ENCODE data around the gene PRICKLE1. TPM values are rescaled to one million over a fixed set of nuclear protein-coding genes. Genes with fewer than 3 reads are reported as not detected.

The PRICKLE1 gene
- total RNA-seq, 4 donors from 2014 or later: 5.9 to 61.4 (median 28.4) TPM

- no peak overlapping the region for H3K4me3 ChIP-seq
- TF ChIP-seq POLR2A (IDR thresholded peaks at IDR 0.05) (no peak), CTCF (IDR thresholded peaks at IDR 0.05) (no peak)
- no peaks in the 10 kb centered on the region for H3K9me3 ChIP-seq
- no peaks in the 10 kb centered on the region for H3K4me1 ChIP-seq
- DNase-seq: no peak
- H3K36me3 ChIP-seq: no peaks in the 10 kb centered on the region
- no peak overlapping the region for H3K27ac ChIP-seq
- no peaks in the 10 kb centered on the region for H3K27me3 ChIP-seq
- intact Hi-C loops (cut with DNase I; ENCODE audit: low total_unique reads): no loop called here
These were observed 156.9 kb downstream of the PRICKLE1 start for GRCh38 chr12:42432517-42433140.

DNA sequence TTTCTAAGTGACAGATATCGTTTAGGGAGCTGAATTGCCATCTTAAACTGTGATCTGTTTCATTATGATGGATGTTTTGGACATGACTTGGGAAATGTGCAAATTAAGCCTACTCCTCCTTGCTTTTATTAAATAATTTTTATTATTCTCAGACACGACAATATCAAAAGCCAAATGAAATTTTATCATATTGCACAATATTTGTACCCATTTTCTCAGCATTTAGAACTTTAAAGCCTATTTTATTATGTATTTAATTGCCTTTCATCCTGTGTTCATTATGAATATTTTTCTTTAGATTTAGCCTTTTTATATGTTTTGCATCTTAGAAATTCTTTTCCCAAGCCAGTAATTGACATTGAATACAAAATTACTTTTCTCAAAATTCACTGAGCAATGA, 160.7 kb downstream of the PRICKLE1 start:
- H3K9me3 ChIP-seq: no peaks in the 10 kb centered on the region
- H3K4me1 ChIP-seq: no peaks in the 10 kb centered on the region
- H3K36me3 ChIP-seq: no peaks in the 10 kb centered on the region
- no peak overlapping the region for H3K4me3 ChIP-seq
- DNase-seq: no peak
- intact Hi-C loops (cut with DNase I; ENCODE audit: low total_unique reads): no loop called here
- no peak overlapping the region for H3K27ac ChIP-seq
- H3K27me3 ChIP-seq: no peaks in the 10 kb centered on the region
- TF ChIP-seq POLR2A (IDR thresholded peaks at IDR 0.05) (no peak), CTCF (IDR thresholded peaks at IDR 0.05) (no peak)

DNA sequence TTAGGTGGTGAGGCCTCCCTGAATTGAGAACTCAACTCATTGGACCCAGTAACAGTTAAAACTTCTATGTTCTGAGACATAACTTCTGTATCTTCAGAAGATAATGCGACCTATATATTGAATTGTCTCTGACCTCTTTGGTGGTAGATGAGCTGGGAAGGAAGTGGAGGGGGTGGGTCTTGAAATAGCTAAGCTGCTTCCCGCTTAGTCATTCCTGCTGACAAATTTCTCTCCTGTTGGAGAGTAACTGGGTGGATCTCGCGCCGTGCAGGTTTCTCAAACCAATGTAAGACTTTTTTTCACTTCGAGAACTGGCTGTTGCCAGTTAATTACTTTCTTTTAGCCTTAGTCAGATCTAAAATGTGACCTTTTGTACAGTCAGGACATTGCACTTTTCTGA, 162.8 kb downstream of the PRICKLE1 start:
- no peak for DNase-seq
- TF ChIP-seq POLR2A (IDR thresholded peaks at IDR 0.05): no peak
- TF ChIP-seq CTCF (IDR thresholded peaks at IDR 0.05): no peak
- no peaks in the 10 kb centered on the region for H3K9me3 ChIP-seq
- H3K36me3 ChIP-seq: no peaks in the 10 kb centered on the region
- no peak overlapping the region for H3K4me3 ChIP-seq
- H3K27ac ChIP-seq: no peak overlapping the region
- no peaks in the 10 kb centered on the region for H3K4me1 ChIP-seq
- intact Hi-C loops (cut with DNase I; ENCODE audit: low total_unique reads): no loop called here
- no peaks in the 10 kb centered on the region for H3K27me3 ChIP-seq

DNA sequence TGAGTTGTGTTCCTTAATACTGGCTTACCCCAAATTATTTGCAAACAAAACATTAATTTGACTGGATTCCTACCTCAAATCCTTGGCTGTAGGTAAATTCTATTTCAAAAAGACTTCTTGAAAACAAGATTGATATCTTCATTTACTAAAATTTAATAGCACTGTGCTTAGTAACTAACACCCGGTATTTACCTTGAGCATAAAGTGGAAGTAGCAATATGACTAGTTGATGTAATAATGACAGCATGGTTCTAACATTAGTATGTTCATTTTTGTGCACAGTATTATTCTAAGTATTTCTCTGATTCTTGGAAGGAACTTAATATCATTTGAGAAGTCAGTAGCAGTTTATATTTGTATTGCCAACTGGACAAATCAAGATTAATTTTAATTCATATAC, 166.8 kb downstream of the PRICKLE1 start:
- Histone ChIP-seq H3K9me3 (no peaks in the 10 kb centered on the region), H3K27ac (no peak overlapping the region), H3K27me3 (no peaks in the 10 kb centered on the region), H3K36me3 (no peaks in the 10 kb centered on the region), H3K4me1 (no peaks in the 10 kb centered on the region), H3K4me3 (no peak overlapping the region)
- intact Hi-C loops (cut with DNase I; ENCODE audit: low total_unique reads): no loop called here
- DNase-seq: no peak
- TF ChIP-seq CTCF (IDR thresholded peaks at IDR 0.05) (no peak), POLR2A (IDR thresholded peaks at IDR 0.05) (no peak)

- intact Hi-C loops (cut with DNase I; ENCODE audit: low total_unique reads): no loop called here
These were observed 167.4 kb downstream of the PRICKLE1 start for GRCh38 chr12:42421844-42422779.

More at GRCh38 chr12:42421844-42422779, 167.4 kb downstream of the PRICKLE1 start:
- H3K36me3 ChIP-seq: no peaks in the 10 kb centered on the region
- TF ChIP-seq POLR2A (IDR thresholded peaks at IDR 0.05) (no peak), CTCF (IDR thresholded peaks at IDR 0.05) (no peak)
- H3K27ac ChIP-seq: no peak overlapping the region
- H3K4me1 ChIP-seq: no peaks in the 10 kb centered on the region
- H3K27me3 ChIP-seq: no peaks in the 10 kb centered on the region
- H3K4me3 ChIP-seq: no peak overlapping the region
- DNase-seq: no peak
- H3K9me3 ChIP-seq: no peaks in the 10 kb centered on the region

Data from uterus (tissue), 4 donors.